Neuronal stem cell (in vitro differentiated cells): ENCODE results near the gene KDM7A.

Source experiments
- DNase-seq: peaks from one replicate; pipeline ENCODE4 v3.0.0-alpha.2; 2013; ENCODE audit warnings: low spot score
- H2AFZ ChIP-seq: one replicate; pipeline ENCODE4 v1.6.1; 2013; ENCODE audit warnings: mild to moderate bottlenecking, low read length, inconsistent platforms
- H2AK5ac ChIP-seq: 2 replicates; pipeline ENCODE4 v1.6.1; 2013; ENCODE audit warnings: low read depth, mild to moderate bottlenecking, inconsistent platforms, low read length, moderate library complexity, mixed read lengths
- H2BK120ac ChIP-seq: 2 replicates; pipeline ENCODE4 v1.6.1; 2013; ENCODE audit warnings: low read depth, mild to moderate bottlenecking, inconsistent platforms, low read length, moderate library complexity, mixed read lengths
- H2BK12ac ChIP-seq: one replicate; pipeline ENCODE4 v1.6.1; 2013; ENCODE audit warnings: low read length, inconsistent platforms
- H2BK15ac ChIP-seq: 2 replicates; pipeline ENCODE4 v1.6.1; 2013; ENCODE audit warnings: mild to moderate bottlenecking, low read length, inconsistent platforms, mixed read lengths
- H2BK5ac ChIP-seq: one replicate; pipeline ENCODE4 v1.6.1; 2013; ENCODE audit warnings: inconsistent platforms, mild to moderate bottlenecking, low read length, moderate library complexity
- H3K14ac ChIP-seq: one replicate; pipeline ENCODE4 v1.6.1; 2013; ENCODE audit warnings: low read length, inconsistent platforms
- H3K18ac ChIP-seq: 2 replicates; pipeline ENCODE4 v1.6.1; 2013; ENCODE audit warnings: low read length, inconsistent platforms
- H3K23ac ChIP-seq: 2 replicates; pipeline ENCODE4 v1.6.1; 2013; ENCODE audit warnings: low read depth, mild to moderate bottlenecking, mixed read lengths, low read length, inconsistent platforms; ENCODE audit not compliant: poor library complexity
- H3K27ac ChIP-seq: replicated peaks from 3 replicates; pipeline ENCODE4 v1.5.1; 2013; ENCODE audit warnings: low read length, inconsistent platforms
- H3K27me3 ChIP-seq, 3 experiments: 2 replicates each; pipeline ENCODE4 v1.6.1; 2013; ENCODE audit warnings: low read length in 3 of 3, mild to moderate bottlenecking in 2 of 3, inconsistent platforms in 1 of 3, low read depth in 1 of 3, mixed read lengths in 1 of 3, moderate library complexity in 1 of 3; ENCODE audit not compliant: control insufficient read depth in 3 of 3, insufficient read depth in 3 of 3
- H3K36me3 ChIP-seq, 2 donors: replicated peaks in 1 of 2; 2 replicates each; pipeline ENCODE4 v1.6.1; 2013; ENCODE audit warnings: low read length in 2 of 2; ENCODE audit not compliant: control insufficient read depth in 2 of 2, insufficient read depth in 2 of 2
- H3K4ac ChIP-seq: 2 replicates; pipeline ENCODE4 v1.6.1; 2013; ENCODE audit warnings: inconsistent platforms, mild to moderate bottlenecking, low read length, moderate library complexity
- H3K4me1 ChIP-seq, 2 donors: 1 replicate in 1 of 2; 2 replicates in 1 of 2; pipeline ENCODE4 v1.6.1; 2013; ENCODE audit warnings: low read length in 2 of 2, low read depth in 1 of 2; ENCODE audit not compliant: control insufficient read depth in 2 of 2, insufficient read depth in 1 of 2
- H3K4me2 ChIP-seq: one replicate; pipeline ENCODE4 v1.6.1; 2013; ENCODE audit warnings: mild to moderate bottlenecking, low read length, inconsistent platforms; ENCODE audit not compliant: insufficient read depth, poor library complexity, severe bottlenecking
- H3K4me3 ChIP-seq, 2 donors: 2 replicates each; pipeline ENCODE4 v1.5.1; 2013; ENCODE audit warnings: low read length in 2 of 2, mild to moderate bottlenecking in 2 of 2, inconsistent platforms in 1 of 2, moderate library complexity in 1 of 2
- H3K79me1 ChIP-seq: one replicate; pipeline ENCODE4 v1.6.1; 2013; ENCODE audit warnings: low read depth, mild to moderate bottlenecking, inconsistent platforms, low read length, moderate library complexity
- H3K9ac ChIP-seq: one replicate; pipeline ENCODE4 v1.6.1; 2013; ENCODE audit warnings: mild to moderate bottlenecking, low read depth, low read length, inconsistent platforms; ENCODE audit not compliant: poor library complexity
- H3K9me3 ChIP-seq, 2 donors: replicated peaks in 1 of 2; 2 replicates each; pipeline versions ENCODE3 to v1.6.1; 2013; ENCODE audit warnings: low read length in 2 of 2, mild to moderate bottlenecking in 2 of 2, inconsistent platforms in 1 of 2, low read depth in 1 of 2, mixed read lengths in 1 of 2, moderate library complexity in 1 of 2; ENCODE audit not compliant: control insufficient read depth in 2 of 2, insufficient read depth in 1 of 2
- H4K8ac ChIP-seq: one replicate; pipeline ENCODE4 v1.6.1; 2013; ENCODE audit warnings: low read depth, mild to moderate bottlenecking, inconsistent platforms, low read length, moderate library complexity
- H4K91ac ChIP-seq: one replicate; pipeline ENCODE4 v1.6.1; 2013; ENCODE audit warnings: low read length, low read depth, mild to moderate bottlenecking, inconsistent platforms; ENCODE audit not compliant: poor library complexity
- WGBS, 2 donors: extraction: QIAGEN DNeasy Blood & Tissue Kit; methylation state at CpG; one replicate each; pipeline ENCODE4 v1.1.7; 2013; ENCODE audit warnings: missing lambda C conversion rate in 2 of 2, mixed read lengths in 1 of 2; ENCODE audit not compliant: insufficient read length in 2 of 2, insufficient replicate concordance in 1 of 2; ENCODE audit errors: extremely low coverage in 2 of 2; 5-methylcytosine and 5-hydroxymethylcytosine counted together

Gene KDM7A

DNA sequence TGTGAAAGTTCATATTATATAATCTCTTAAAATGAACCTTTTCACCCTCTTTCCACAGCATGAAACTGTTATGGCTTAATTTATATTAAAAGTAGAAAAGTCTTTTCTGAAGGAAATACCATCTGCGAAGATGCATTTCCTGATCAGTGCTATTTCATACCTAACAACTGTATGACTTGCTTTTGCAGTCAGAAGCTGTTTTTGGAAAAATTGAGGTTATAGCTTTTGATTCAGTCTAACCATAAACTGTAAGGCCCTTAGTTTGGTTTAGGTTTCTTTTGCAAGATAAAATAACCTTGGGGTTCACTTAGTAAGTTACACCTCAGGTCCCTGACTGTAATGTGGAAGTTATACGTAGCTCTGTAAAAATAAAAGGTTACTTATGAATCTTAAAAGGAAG, 91.3 kb downstream of the KDM7A start:
- WGBS, 2 donors: no CpG with 5 or more reads among the region's 2 CpGs
- Histone ChIP-seq H3K14ac (no peak overlapping the region), H4K91ac (no peak overlapping the region), H3K79me1 (no peaks in the 10 kb centered on the region), H3K4me3 (no peak overlapping the region), H3K27me3 (no peaks in the 10 kb centered on the region), H3K27ac (no peak overlapping the region), H2BK15ac (no peak overlapping the region), H3K23ac (no peak overlapping the region), H3K9ac (no peak overlapping the region), H3K4me2 (no peak overlapping the region), H3K18ac (no peak overlapping the region), H2AFZ (no peak overlapping the region), H4K8ac (no peak overlapping the region), H2BK12ac (no peak overlapping the region), H3K4me1 (peaks cover 0 to 2% of the 10 kb centered on the region in 2 donors), H3K4ac (no peak overlapping the region), H2BK5ac (no peak overlapping the region), H3K36me3 (peaks cover 0 to 6% of the 10 kb centered on the region in 2 donors), H3K9me3 (no peaks in the 10 kb centered on the region), H2AK5ac (no peak overlapping the region), H2BK120ac (no peak overlapping the region)
- DNase-seq: no peak

- no peak overlapping the region for H3K4me2 ChIP-seq
- H3K4me3 ChIP-seq: no peak overlapping the region
- no peak overlapping the region for H4K91ac ChIP-seq
- H2BK12ac ChIP-seq: no peak overlapping the region
- DNase-seq: no peak
- no peak overlapping the region for H3K4ac ChIP-seq
- H3K23ac ChIP-seq: no peak overlapping the region
- H2BK5ac ChIP-seq: no peak overlapping the region
- no peak overlapping the region for H3K14ac ChIP-seq
- peaks cover 0 to 2% of the 10 kb centered on the region in 2 donors for H3K4me1 ChIP-seq
- H3K9ac ChIP-seq: no peak overlapping the region
- H3K36me3 ChIP-seq: peaks cover 0 to 1% of the 10 kb centered on the region in 2 donors
- H3K9me3 ChIP-seq: no peaks in the 10 kb centered on the region
- H2BK15ac ChIP-seq: no peak overlapping the region
- H3K79me1 ChIP-seq: no peaks in the 10 kb centered on the region
- no CpG with 5 or more reads among the region's 8 CpGs for WGBS, 2 donors
- H2BK120ac ChIP-seq: no peak overlapping the region
- no peak overlapping the region for H2AK5ac ChIP-seq
- no peak overlapping the region for H2AFZ ChIP-seq
- H4K8ac ChIP-seq: no peak overlapping the region
- no peak overlapping the region for H3K18ac ChIP-seq
- H3K27ac ChIP-seq: no peak overlapping the region
- no peaks in the 10 kb centered on the region for H3K27me3 ChIP-seq
Observed at GRCh38 chr7:140084972-140085371, 91.8 kb downstream of the KDM7A start.

- no peak overlapping the region for H3K4me3 ChIP-seq
- H4K8ac ChIP-seq: no peak overlapping the region
Observed at GRCh38 chr7:140084142-140084655, 92.6 kb downstream of the KDM7A start.

DNA sequence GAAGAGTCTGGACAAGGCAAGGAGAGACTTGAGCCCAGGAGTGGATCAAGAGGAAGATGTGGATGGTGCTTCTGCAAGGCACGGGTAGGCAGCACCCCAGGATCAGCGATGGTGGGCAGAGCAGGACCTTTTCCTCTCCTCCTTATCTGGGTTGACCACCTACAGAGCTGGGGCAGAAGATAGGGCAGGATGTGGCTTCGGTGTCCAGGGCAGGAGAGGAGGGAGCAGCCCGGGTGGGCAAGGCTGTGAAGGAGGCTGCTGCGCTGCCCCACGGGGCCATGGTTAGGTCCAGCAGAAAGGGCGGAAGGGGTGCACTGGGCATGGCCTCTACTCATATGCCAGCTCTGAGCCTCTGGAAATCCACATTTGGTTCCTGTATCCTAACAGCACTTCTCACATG, 94.0 kb downstream of the KDM7A start:
- H3K36me3 ChIP-seq: no peaks in the 10 kb centered on the region
- DNase-seq: no peak
- H3K4me3 ChIP-seq: no peak overlapping the region
- H2BK120ac ChIP-seq: no peak overlapping the region
- H2BK5ac ChIP-seq: no peak overlapping the region
- H3K79me1 ChIP-seq: no peaks in the 10 kb centered on the region
- no peak overlapping the region for H2AFZ ChIP-seq
- H3K18ac ChIP-seq: no peak overlapping the region
- peak overlapping the region; percentile 43 for H3K14ac ChIP-seq
- H4K8ac ChIP-seq: no peak overlapping the region
- no peak overlapping the region for H3K27ac ChIP-seq
- no peaks in the 10 kb centered on the region for H3K9me3 ChIP-seq
- no peak overlapping the region for H2BK15ac ChIP-seq
- no CpG with 5 or more reads among the region's 7 CpGs for WGBS, 2 donors
- no peak overlapping the region for H2BK12ac ChIP-seq
- no peak overlapping the region for H3K4me2 ChIP-seq
- H3K9ac ChIP-seq: no peak overlapping the region
- no peaks in the 10 kb centered on the region for H3K27me3 ChIP-seq
- no peak overlapping the region for H2AK5ac ChIP-seq
- H3K4ac ChIP-seq: no peak overlapping the region
- peak overlapping the region; percentile 16 for H3K23ac ChIP-seq
- no peak overlapping the region for H4K91ac ChIP-seq
- H3K4me1 ChIP-seq: peaks cover 4 to 8% of the 10 kb centered on the region in 2 donors

More at GRCh38 chr7:140084142-140084655, 92.6 kb downstream of the KDM7A start:
- Histone ChIP-seq H3K27ac (no peak overlapping the region), H3K27me3 (no peaks in the 10 kb centered on the region), H3K4me1 (peaks cover 0 to 5% of the 10 kb centered on the region in 2 donors), H3K4ac (no peak overlapping the region), H3K9me3 (no peaks in the 10 kb centered on the region), H3K36me3 (no peaks in the 10 kb centered on the region), H3K14ac (no peak overlapping the region), H3K79me1 (no peaks in the 10 kb centered on the region), H3K4me2 (no peak overlapping the region), H2AFZ (no peak overlapping the region), H2BK15ac (no peak overlapping the region), H3K18ac (no peak overlapping the region), H4K91ac (no peak overlapping the region), H3K23ac (no peak overlapping the region), H2AK5ac (no peak overlapping the region), H2BK5ac (no peak overlapping the region), H3K9ac (no peak overlapping the region), H2BK12ac (no peak overlapping the region), H2BK120ac (no peak overlapping the region)
- no peak for DNase-seq
- no CpG with 5 or more reads among the region's 4 CpGs for WGBS, 2 donors
